Left hindlimb (tissue), 1 donor: ENCODE data around the gene FA2H.

ENCODE experiments used
- DNase-seq: peaks from one replicate; pipeline ENCODE4 v3.0.0-alpha.2; 2018

Gene FA2H

GRCh38 chr16:74667255-74667700 is 107.3 kb downstream of the FA2H start:
- DNase-seq, result peak; percentile 61

GRCh38 chr16:74666425-74667254 is 108.0 kb downstream of the FA2H start, which contains the start of gene RFWD3:
RFWD3 (minus strand) TSS chr16:74666877; CDS start chr16:74661449, 5,428 bp downstream.
- peak; percentile 97 for DNase-seq

GRCh38 chr16:74666010-74666421 is 108.6 kb downstream of the FA2H start:
- no peak for DNase-seq
